Measurements from ENCODE around the gene ABCA4. TPM values are rescaled to one million over a fixed set of nuclear protein-coding genes. Genes with fewer than 3 reads are reported as not detected.

Gene ABCA4
- total RNA-seq, 2 donors from 2014 or later = 0.41 to 0.85 TPM

DNA sequence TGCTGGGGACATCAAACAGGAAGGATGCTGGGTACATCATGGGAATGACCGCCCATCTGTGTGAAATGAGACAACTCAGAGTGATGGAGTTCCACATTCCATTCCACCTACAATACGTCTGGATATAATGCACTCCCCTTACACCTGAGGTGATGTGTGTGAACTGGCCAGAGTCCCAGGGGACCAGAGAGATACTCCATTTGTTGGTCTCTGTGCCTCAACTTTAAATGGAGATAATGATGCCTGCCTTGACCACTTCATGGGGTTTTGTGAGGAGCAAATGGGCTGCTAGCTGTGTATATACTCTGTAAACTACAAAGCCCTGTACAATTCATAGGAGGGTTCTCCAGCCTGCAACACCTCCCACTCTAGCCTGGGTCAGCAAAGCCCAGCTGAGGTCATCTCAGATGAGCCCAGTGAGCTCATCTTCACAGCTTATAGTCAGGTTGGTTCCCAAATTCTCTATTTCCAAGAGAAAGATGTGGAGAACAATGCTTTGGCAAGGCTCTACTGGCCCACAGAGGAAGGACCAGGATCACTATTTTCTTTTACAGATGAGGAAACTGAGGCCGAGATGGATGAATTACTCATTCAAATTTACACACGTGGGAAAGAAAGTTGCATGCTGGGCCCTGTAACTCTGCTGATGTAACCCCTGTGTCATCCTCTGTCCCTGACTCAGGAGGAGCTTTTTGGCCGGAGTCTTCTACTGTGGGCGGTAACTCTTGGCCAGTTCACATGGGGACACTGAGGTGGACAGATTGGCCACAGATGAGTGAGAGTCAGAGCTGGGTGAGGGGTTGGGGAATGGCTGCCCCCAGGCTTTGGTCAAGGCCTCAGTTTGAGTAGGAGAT, 106.1 kb downstream of the ABCA4 start:
- intact Hi-C loops (cut with DNase I) = no loop called here
- DNase-seq (ENCODE audit: low spot score) = no peak

DNA sequence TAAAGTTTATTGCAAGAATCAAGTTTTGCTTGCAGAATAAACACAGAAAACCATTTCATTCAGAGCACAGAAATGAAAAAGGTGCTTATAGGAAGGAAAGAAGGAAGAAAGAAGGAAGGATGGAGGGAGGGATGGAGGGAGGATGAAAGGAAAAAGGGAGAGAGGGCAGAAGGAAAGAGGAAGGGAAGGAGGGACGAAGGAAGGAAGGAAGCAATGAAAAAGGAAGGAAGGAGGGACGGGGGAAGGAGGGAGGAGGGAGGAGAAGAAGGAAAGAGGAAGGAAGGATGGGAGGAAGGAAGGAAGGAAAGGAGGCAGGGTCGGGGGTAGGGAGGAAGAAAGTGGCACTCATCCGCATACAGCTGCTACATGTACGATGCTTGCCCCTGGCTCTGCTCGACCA, 106.9 kb downstream of the ABCA4 start:
- 92% methylated on average over 6 of the region's 6 CpGs for WGBS
- Histone ChIP-seq H3K9me3 (no peaks in the 10 kb centered on the region), H3K36me3 (no peaks in the 10 kb centered on the region), H3K27ac (no peak overlapping the region), H3K27me3 (replicated peaks; ENCODE audit: insufficient read depth) (no peaks in the 10 kb centered on the region), H3K4me3 (no peak overlapping the region), H3K4me1 (replicated peaks) (no peaks in the 10 kb centered on the region)
- no peak for DNase-seq (ENCODE audit: low spot score)
- intact Hi-C loops (cut with DNase I) = no loop called here
- TF ChIP-seq POLR2A (IDR thresholded peaks at IDR 0.05) = no peak
- TF ChIP-seq, protein P1, sequence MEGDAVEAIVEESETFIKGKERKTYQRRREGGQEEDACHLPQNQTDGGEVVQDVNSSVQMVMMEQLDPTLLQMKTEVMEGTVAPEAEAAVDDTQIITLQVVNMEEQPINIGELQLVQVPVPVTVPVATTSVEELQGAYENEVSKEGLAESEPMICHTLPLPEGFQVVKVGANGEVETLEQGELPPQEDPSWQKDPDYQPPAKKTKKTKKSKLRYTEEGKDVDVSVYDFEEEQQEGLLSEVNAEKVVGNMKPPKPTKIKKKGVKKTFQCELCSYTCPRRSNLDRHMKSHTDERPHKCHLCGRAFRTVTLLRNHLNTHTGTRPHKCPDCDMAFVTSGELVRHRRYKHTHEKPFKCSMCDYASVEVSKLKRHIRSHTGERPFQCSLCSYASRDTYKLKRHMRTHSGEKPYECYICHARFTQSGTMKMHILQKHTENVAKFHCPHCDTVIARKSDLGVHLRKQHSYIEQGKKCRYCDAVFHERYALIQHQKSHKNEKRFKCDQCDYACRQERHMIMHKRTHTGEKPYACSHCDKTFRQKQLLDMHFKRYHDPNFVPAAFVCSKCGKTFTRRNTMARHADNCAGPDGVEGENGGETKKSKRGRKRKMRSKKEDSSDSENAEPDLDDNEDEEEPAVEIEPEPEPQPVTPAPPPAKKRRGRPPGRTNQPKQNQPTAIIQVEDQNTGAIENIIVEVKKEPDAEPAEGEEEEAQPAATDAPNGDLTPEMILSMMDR (IDR thresholded peaks at IDR 0.05) = no peak

More for the DNA sequence above, 106.1 kb downstream of the ABCA4 start:
- no peak for TF ChIP-seq POLR2A (IDR thresholded peaks at IDR 0.05)
- TF ChIP-seq, protein P1 (IDR thresholded peaks at IDR 0.05) = no peak
- no peak for TF ChIP-seq POLR2AphosphoS5 (IDR thresholded peaks at IDR 0.05)
- 91% methylated on average over 6 of the region's 6 CpGs for WGBS
- H3K9me3 ChIP-seq = no peaks in the 10 kb centered on the region
- H3K36me3 ChIP-seq = no peaks in the 10 kb centered on the region
- H3K4me3 ChIP-seq = no peak overlapping the region
- no peaks in the 10 kb centered on the region for H3K27me3 ChIP-seq (replicated peaks; ENCODE audit: insufficient read depth)
- H3K4me1 ChIP-seq (replicated peaks) = no peaks in the 10 kb centered on the region
- H3K27ac ChIP-seq = no peak overlapping the region

DNA sequence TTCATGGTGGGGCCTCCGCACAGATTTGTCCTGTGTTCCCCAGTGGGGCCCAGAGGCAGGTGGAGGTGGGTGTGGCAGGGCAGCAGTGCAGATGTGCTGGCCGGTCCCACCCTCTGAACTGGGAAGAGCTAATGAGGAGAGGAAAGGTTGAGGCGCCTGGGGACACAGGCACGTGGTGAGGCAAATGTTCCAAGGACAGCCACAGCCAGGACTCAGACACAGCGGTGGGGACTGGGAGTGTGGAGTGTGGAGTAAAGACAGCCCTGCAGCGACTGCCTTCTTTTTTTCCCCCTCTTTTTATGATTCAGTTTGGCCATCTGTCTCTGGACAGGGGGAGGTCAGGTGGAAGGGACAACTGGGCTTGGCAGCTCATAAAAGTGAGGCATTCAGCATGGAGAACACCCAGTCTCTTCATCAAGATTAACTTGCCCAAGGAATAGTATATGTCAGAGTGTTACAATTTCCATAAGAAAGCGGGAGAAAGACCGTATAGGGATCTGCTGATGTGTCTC, 107.5 kb downstream of the ABCA4 start:
- H3K4me1 ChIP-seq (replicated peaks) = no peaks in the 10 kb centered on the region
- no peak overlapping the region for H3K4me3 ChIP-seq
- WGBS = 77% methylated on average over 8 of the region's 8 CpGs
- intact Hi-C loops (cut with DNase I) = no loop called here
- H3K27me3 ChIP-seq (replicated peaks; ENCODE audit: insufficient read depth) = no peaks in the 10 kb centered on the region
- no peak for TF ChIP-seq POLR2A (IDR thresholded peaks at IDR 0.05)
- no peaks in the 10 kb centered on the region for H3K9me3 ChIP-seq
- DNase-seq (ENCODE audit: low spot score) = no peak
- no peak overlapping the region for H3K27ac ChIP-seq
- no peaks in the 10 kb centered on the region for H3K36me3 ChIP-seq

DNA sequence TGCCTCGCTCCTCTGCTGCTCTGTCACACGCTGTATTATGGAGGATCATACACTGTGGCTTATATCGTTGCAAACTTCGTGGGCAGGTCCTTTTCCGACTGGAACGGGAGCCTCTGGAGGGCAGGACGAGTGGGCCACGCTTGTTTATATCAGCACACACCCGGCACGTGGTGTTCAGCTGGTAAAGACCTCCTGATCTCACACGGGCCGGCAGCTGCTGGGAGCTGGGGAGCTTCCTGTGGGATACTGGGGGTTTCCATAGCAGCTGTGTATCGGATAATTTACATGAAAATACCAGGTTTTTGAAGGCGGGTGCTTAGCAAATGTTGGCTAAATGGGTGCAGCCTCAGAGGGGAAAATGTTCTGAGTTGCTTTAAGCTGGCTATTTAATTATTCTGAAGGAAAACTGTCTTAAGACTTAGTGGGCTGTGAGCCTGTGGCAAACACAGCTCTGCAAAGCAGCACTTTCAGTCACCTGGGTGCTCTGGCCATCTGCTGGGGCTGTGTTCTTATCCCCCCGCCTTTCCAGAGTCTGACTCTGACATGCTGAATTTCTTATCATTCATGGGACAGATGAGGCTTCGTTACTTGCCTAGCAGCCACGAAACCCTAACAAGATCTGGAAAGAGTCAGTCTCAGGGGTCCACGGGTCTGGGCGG, 108.1 kb downstream of the ABCA4 start:
- DNase-seq (ENCODE audit: low spot score) = no peak
- Histone ChIP-seq H3K4me3 (no peak overlapping the region), H3K9me3 (no peaks in the 10 kb centered on the region), H3K36me3 (no peaks in the 10 kb centered on the region), H3K27ac (no peak overlapping the region), H3K27me3 (replicated peaks; ENCODE audit: insufficient read depth) (no peaks in the 10 kb centered on the region), H3K4me1 (replicated peaks) (no peaks in the 10 kb centered on the region)
- TF ChIP-seq, protein P1 (IDR thresholded peaks at IDR 0.05) = no peak
- TF ChIP-seq POLR2A (IDR thresholded peaks at IDR 0.05) (no peak), POLR2AphosphoS5 (IDR thresholded peaks at IDR 0.05) (no peak)
- 66% methylated on average over 19 of the region's 19 CpGs for WGBS
- intact Hi-C loops (cut with DNase I) = no loop called here

DNA sequence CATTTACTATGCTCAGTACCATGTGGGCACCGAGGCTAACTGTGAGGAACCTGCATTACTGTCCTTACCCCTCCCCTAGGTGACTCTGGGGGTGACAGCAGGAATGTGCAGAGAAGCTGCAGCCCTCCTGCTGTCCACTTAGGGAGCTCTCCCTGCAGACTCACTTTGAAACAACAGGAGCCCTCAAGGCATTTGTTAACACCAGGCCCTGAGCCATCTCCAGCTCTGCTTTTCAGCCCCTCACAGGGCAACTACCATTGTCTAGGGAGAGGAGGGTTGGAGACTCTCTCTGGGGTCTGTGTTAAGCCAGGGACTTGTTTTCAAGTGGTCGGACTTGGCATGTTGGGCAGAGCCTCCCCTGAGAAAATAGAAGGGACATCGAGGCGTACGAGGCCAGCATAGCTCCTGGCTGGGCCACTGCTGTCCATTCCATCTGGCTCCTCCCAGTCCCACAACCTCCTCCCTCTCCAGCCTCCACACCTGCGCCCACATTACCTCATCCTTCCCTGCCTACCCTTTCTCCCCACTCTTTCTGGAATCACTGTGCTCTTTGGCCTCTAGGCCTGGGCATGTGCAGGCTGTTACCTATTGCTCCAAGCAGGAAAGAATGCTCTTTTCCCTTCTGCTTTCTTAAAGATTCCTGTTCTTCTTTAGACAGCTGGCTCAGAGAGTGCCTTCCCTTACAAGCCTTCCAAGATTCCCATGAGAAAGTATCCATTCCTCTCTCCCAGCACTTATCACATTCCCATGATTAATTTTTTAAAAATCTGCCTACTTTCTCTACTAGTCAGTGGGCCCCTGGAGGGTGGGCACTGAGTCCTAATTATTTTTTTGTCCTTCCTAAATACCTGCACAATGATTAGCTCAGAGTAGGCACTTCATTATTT, 109.0 kb downstream of the ABCA4 start:
- intact Hi-C loops (cut with DNase I) = no loop called here
- no peaks in the 10 kb centered on the region for H3K27me3 ChIP-seq (replicated peaks; ENCODE audit: insufficient read depth)
- H3K4me3 ChIP-seq = no peak overlapping the region
- 89% methylated on average over 6 of the region's 6 CpGs for WGBS
- no peaks in the 10 kb centered on the region for H3K4me1 ChIP-seq (replicated peaks)
- no peaks in the 10 kb centered on the region for H3K9me3 ChIP-seq
- no peak for DNase-seq (ENCODE audit: low spot score)
- no peaks in the 10 kb centered on the region for H3K36me3 ChIP-seq
- TF ChIP-seq POLR2A (IDR thresholded peaks at IDR 0.05) = no peak
- TF ChIP-seq POLR2AphosphoS5 (IDR thresholded peaks at IDR 0.05) = no peak
- TF ChIP-seq, protein P1 (IDR thresholded peaks at IDR 0.05) = no peak
- no peak overlapping the region for H3K27ac ChIP-seq
